Tibial artery (tissue), 4 donors: ENCODE measurements around the gene MAB21L4.

Experiments used
- DNase-seq, 2 donors: peaks; one replicate each; pipeline ENCODE4 v3.0.0-alpha.2; 2019
- H3K27ac ChIP-seq, 2 donors: fragments of 200-600 bp; sonication (generic) in 1 of 2; 1 replicate in 1 of 2; 2 replicates in 1 of 2; pipeline ENCODE4 v1.5.1; 2018 to 2019; ENCODE audit warnings: mild to moderate bottlenecking in 1 of 2
- H3K27me3 ChIP-seq, 2 donors: fragments of 200-600 bp; sonication (generic) in 1 of 2; one replicate each; pipeline versions ENCODE4 v1.5.1 to v1.6.0; 2016 to 2019
- H3K36me3 ChIP-seq, 3 donors: fragments of 200-600 bp; sonication (generic) in 2 of 3; one replicate each; pipeline ENCODE4 v1.5.1; 2016 to 2019; ENCODE audit warnings: mild to moderate bottlenecking in 2 of 3
- H3K4me1 ChIP-seq, 4 donors: fragments of 200-600 bp; sonication (generic) in 2 of 4; 1 replicate in 3 of 4; 2 replicates in 1 of 4; pipeline ENCODE4 v1.5.1; 2016 to 2019
- H3K4me3 ChIP-seq, 2 donors: fragments of 200-600 bp; sonication (generic) in 1 of 2; 1 replicate in 1 of 2; 2 replicates in 1 of 2; pipeline ENCODE4 v1.5.1; 2018 to 2019; ENCODE audit warnings: mild to moderate bottlenecking in 2 of 2
- H3K9me3 ChIP-seq, 3 donors: fragments of 200-600 bp; sonication (generic) in 1 of 3; one replicate each; pipeline ENCODE4 v1.5.1; 2016 to 2019
- CTCF ChIP-seq, 2 experiments: fragments of 200-600 bp in 1 of 2; fragments of 450-650 bp in 1 of 2; IDR thresholded peaks; one replicate each; pipeline ENCODE4 v1.5.1; 2017 to 2019; ENCODE audit warnings: antibody characterized with exemption in 2 of 2, mild to moderate bottlenecking in 1 of 2, moderate library complexity in 1 of 2
- intact Hi-C: fragments of 100-400 bp; cut with DNase I; formaldehyde crosslinking; loops from one replicate; pipeline ENCODE4 v1.15.0; 2023; ENCODE audit warnings: low total_unique reads

Gene MAB21L4

GRCh38 chr2:240877460-240878340, 18.3 kb downstream of the MAB21L4 start:
- DNase-seq: no peak
- no peaks in the 10 kb centered on the region for H3K36me3 ChIP-seq
- H3K4me1 ChIP-seq: no peaks in the 10 kb centered on the region
- H3K27me3 ChIP-seq: peaks cover 0 to 24% of the 10 kb centered on the region in 2 donors
- intact Hi-C loops: no loop called here
- no peak overlapping the region for H3K27ac ChIP-seq
- TF ChIP-seq CTCF (IDR thresholded peaks at IDR 0.05): no peak
- no peaks in the 10 kb centered on the region for H3K9me3 ChIP-seq
- H3K4me3 ChIP-seq: no peak overlapping the region

DNA sequence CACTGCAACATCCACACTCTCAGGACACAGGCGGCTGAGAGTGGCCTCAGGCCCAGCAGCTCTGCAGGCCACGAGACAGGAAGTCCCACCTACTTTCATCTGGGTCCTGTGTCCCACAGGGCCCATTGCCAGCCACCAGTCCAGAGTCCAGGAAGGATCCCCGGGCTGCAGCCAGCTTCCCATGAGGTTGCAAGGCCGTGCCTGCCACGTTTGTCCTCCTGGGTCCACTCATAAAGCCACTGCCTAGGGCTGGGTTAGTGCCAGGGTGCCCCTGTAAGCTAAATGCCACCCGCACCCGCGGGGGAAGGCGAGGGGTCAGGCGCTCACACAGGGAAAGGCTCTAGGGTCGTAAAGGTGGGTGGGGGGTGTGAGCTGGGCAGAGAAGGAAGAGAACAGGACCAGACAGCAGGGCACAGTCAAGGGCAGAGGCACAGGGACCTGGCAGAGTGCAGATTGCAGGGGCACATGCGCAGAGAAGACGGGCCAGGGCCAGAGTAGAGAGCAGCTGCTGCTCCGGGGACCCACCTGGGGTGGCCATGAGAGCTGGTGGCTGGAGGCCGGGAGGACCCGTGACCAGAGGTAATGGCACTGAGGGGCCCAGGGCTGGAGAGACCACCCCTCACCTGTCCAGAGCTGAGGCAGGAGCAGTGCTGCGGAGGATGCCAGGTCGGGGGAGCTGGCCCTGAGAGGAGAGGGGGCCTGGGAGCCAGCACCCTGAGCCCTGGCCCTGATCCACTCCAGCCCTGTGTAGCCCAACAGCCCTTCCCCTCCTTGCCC, 19.3 kb downstream of the MAB21L4 start:
- no peak for TF ChIP-seq CTCF (IDR thresholded peaks at IDR 0.05)
- Histone ChIP-seq H3K4me3 (no peak overlapping the region), H3K27ac (no peak overlapping the region), H3K9me3 (no peaks in the 10 kb centered on the region), H3K36me3 (no peaks in the 10 kb centered on the region), H3K27me3 (peaks cover 0 to 29% of the 10 kb centered on the region in 2 donors), H3K4me1 (no peaks in the 10 kb centered on the region)
- no peak for DNase-seq
- intact Hi-C loops: no loop called here

DNA sequence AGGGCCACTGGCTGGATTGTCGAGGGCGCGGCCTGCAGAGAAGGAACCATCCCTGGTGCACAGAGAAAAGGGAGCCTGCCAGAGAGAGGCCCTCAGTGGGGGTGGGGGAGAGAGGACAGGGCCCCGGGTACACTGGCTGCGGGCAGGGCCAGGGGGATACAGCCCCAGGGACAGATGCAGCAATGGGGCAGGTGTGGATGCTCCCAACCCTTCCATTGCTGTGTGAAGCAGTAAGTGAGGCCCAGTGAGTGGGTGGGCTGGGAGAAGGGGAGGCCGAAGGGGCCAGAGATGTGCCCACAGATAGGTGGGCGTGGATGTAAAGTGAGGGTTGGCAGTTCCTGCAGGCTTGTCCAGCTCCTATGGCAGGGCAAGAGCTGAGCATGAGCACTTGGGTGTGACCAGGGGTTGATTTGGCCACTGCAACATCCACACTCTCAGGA, 19.9 kb downstream of the MAB21L4 start:
- TF ChIP-seq CTCF (IDR thresholded peaks at IDR 0.05): no peak
- Histone ChIP-seq H3K4me3 (no peak overlapping the region), H3K27me3 (peaks cover 0 to 36% of the 10 kb centered on the region in 2 donors), H3K4me1 (no peaks in the 10 kb centered on the region), H3K36me3 (no peaks in the 10 kb centered on the region), H3K9me3 (no peaks in the 10 kb centered on the region), H3K27ac (no peak overlapping the region)
- DNase-seq: no peak
- intact Hi-C loops: no loop called here

DNA sequence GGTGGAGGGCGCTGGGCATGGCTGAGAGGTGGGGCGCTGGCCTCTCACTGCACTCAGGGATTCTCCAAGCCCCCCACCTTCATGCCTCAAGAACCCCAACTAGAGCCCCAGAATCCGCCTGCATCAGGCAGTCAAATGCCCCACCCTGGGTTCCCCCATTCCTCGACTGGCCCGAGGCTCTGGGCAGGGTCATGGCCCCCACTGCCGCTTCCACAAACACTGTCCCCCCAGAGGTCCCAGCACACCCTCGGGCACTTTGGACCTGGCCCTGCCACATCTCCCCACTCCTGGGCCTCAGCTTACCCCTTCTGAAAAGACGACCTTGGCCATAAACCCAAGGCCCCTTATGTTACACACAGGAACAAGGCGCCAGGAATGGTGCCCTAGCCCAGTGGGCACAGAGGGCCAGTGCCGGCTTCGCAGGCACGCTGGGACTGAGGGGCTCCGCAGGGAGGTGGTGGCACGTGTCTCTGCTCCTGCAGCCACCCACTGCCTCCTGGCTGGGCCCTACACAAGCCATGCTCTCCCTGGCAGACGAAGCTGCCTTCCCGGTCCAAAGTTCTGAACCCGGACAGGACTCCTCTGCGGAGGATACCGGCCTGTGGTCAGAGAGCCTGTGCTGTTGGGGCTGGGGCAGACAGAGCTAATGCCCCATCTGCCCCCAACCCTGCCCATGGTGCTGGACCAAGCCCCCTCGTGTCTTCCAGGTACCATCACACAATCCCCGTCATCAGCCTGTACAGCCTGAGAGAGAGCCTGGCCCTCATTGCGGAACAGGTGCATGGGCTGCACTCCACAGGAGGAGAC, 20.5 kb downstream of the MAB21L4 start:
- no peak for DNase-seq
- no peak for TF ChIP-seq CTCF (IDR thresholded peaks at IDR 0.05)
- Histone ChIP-seq H3K27ac (no peak overlapping the region), H3K4me3 (no peak overlapping the region), H3K36me3 (no peaks in the 10 kb centered on the region), H3K27me3 (peaks cover 0 to 42% of the 10 kb centered on the region in 2 donors), H3K9me3 (no peaks in the 10 kb centered on the region), H3K4me1 (no peaks in the 10 kb centered on the region)
- intact Hi-C loops: no loop called here

- no peak for TF ChIP-seq CTCF (IDR thresholded peaks at IDR 0.05)
- no peaks in the 10 kb centered on the region for H3K36me3 ChIP-seq
- H3K9me3 ChIP-seq: no peaks in the 10 kb centered on the region
- no peaks in the 10 kb centered on the region for H3K4me1 ChIP-seq
- peaks cover 0 to 48% of the 10 kb centered on the region in 2 donors for H3K27me3 ChIP-seq
- no peak overlapping the region for H3K27ac ChIP-seq
- intact Hi-C loops: no loop called here
- no peak for DNase-seq
- H3K4me3 ChIP-seq: no peak overlapping the region
Observed at GRCh38 chr2:240874715-240875227, 21.2 kb downstream of the MAB21L4 start.
